Measurements from ENCODE around the gene KAT6B.

DNA sequence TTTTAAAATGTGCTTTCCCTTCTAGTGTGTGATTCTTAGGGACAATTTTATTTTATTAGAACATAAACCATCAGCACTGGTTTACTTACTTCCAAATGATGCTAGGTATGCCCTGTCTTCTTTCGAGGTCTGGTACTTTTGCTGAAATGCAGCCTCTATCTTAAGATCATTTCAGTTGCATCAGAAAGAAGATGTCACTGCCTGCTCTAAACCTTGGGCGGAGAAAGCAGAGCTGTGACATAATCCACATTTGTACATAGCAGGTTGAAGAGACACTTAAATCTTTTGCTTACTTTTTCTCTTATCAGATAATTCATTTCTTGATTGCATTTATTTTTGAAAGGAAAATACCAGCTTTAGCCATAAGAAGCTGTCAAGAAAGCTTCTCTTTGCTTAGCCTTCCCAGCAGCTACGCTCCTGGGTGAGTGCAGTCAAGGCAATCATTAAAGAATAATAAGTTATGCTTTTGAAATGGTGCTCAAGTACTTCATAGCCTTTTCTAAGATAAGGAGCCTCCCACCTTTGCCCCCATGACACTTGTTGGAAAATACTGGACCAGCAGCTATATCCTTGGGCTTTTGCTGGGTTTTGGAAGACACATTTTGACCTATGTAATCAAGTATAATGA is 176.7 kb downstream of the KAT6B start:
- TF ChIP-seq, protein P1, sequence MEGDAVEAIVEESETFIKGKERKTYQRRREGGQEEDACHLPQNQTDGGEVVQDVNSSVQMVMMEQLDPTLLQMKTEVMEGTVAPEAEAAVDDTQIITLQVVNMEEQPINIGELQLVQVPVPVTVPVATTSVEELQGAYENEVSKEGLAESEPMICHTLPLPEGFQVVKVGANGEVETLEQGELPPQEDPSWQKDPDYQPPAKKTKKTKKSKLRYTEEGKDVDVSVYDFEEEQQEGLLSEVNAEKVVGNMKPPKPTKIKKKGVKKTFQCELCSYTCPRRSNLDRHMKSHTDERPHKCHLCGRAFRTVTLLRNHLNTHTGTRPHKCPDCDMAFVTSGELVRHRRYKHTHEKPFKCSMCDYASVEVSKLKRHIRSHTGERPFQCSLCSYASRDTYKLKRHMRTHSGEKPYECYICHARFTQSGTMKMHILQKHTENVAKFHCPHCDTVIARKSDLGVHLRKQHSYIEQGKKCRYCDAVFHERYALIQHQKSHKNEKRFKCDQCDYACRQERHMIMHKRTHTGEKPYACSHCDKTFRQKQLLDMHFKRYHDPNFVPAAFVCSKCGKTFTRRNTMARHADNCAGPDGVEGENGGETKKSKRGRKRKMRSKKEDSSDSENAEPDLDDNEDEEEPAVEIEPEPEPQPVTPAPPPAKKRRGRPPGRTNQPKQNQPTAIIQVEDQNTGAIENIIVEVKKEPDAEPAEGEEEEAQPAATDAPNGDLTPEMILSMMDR (conservative IDR thresholded peaks at IDR 0.05; ENCODE audit: low read depth, low read length): no peak
- no peak for TF ChIP-seq EZH2 (IDR thresholded peaks at IDR 0.05; ENCODE audit: borderline replicate concordance, low read depth, low read length, poor library complexity, severe bottlenecking)

All from A673 (cell line).